GM21786 (cell line): ENCODE data around the gene NR0B1.

Experiments used
- ATAC-seq: cut with Tn5 transposase; IDR thresholded peaks from one replicate; pipeline ENCODE4 v1.9.1; 2021; ENCODE audit not compliant: unreplicated experiment

The NR0B1 gene

GRCh38 chrX:30309139-30309571 is at the start of gene NR0B1:
Gene NR0B1 (minus strand): TSS chrX:30309390. CDS start chrX:30309363, 27 bp downstream.
- no peak for ATAC-seq

GRCh38 chrX:30349946-30350345 is 40.8 kb upstream of the NR0B1 start:
- no peak for ATAC-seq

GRCh38 chrX:30343206-30343605 is 34.0 kb upstream of the NR0B1 start:
- no peak for ATAC-seq

GRCh38 chrX:30340753-30341152 is 31.6 kb upstream of the NR0B1 start:
- ATAC-seq = no peak

- ATAC-seq = no peak
Measured at GRCh38 chrX:30327762-30328161, 18.6 kb upstream of the NR0B1 start.

GRCh38 chrX:30317308-30317707 is 8.1 kb upstream of the NR0B1 start:
- no peak for ATAC-seq

- no peak for ATAC-seq
Measured at GRCh38 chrX:30313322-30313721, 4.1 kb upstream of the NR0B1 start.

- ATAC-seq = no peak
Measured at GRCh38 chrX:30312858-30313257, 3.7 kb upstream of the NR0B1 start.

- ATAC-seq = no peak
Measured at GRCh38 chrX:30310429-30311206, 1.4 kb upstream of the NR0B1 start.

GRCh38 chrX:30308263-30309138 is 689 bp downstream of the NR0B1 start:
- ATAC-seq = no peak

GRCh38 chrX:30307466-30307865 is 1.7 kb downstream of the NR0B1 start:
- no peak for ATAC-seq

GRCh38 chrX:30304866-30305265 is 4.3 kb downstream of the NR0B1 start:
- no peak for ATAC-seq

GRCh38 chrX:30302956-30303355 is 6.2 kb downstream of the NR0B1 start:
- no peak for ATAC-seq

GRCh38 chrX:30301963-30302362 is 7.2 kb downstream of the NR0B1 start:
- ATAC-seq = no peak

- ATAC-seq = no peak
Measured at GRCh38 chrX:30301208-30301607, 8.0 kb downstream of the NR0B1 start.

GRCh38 chrX:30296408-30297254 is 12.6 kb downstream of the NR0B1 start:
- ATAC-seq = no peak

- no peak for ATAC-seq
Measured at GRCh38 chrX:30283456-30284200, 25.6 kb downstream of the NR0B1 start.

- no peak for ATAC-seq
Measured at GRCh38 chrX:30282527-30282926, 26.7 kb downstream of the NR0B1 start.

GRCh38 chrX:30280428-30280827 is 28.8 kb downstream of the NR0B1 start:
- no peak for ATAC-seq

GRCh38 chrX:30278365-30278764 is 30.8 kb downstream of the NR0B1 start:
- ATAC-seq = no peak
